NCI-H748 (cell line): ENCODE results near the gene KCNC3.

Experiments
- DNase-seq: peaks from one replicate; lab custom pipeline; 2025; ENCODE audit not compliant: unreplicated experiment; lab: John Stamatoyannopoulos, UW

The KCNC3 gene

GRCh38 chr19:50312967-50313811 lies 16.0 kb downstream of the KCNC3 start:
- no peak for DNase-seq

GRCh38 chr19:50311723-50312635 lies 17.2 kb downstream of the KCNC3 start:
- peak; percentile 69 for DNase-seq

- no peak for DNase-seq
Measured at GRCh38 chr19:50310759-50311465, 18.3 kb downstream of the KCNC3 start.

GRCh38 chr19:50309396-50310125 lies 19.6 kb downstream of the KCNC3 start:
- DNase-seq: no peak

- DNase-seq: no peak
Measured at GRCh38 chr19:50308991-50309390, 20.2 kb downstream of the KCNC3 start.

GRCh38 chr19:50303558-50303957 lies 25.6 kb downstream of the KCNC3 start:
- no peak for DNase-seq

- no peak for DNase-seq
Measured at GRCh38 chr19:50301607-50301971, 27.6 kb downstream of the KCNC3 start.

- DNase-seq: no peak
Measured at GRCh38 chr19:50300814-50301606, 28.2 kb downstream of the KCNC3 start.

GRCh38 chr19:50300051-50300450 lies 29.1 kb downstream of the KCNC3 start:
- DNase-seq: no peak

GRCh38 chr19:50293263-50294004 lies 35.7 kb downstream of the KCNC3 start:
- DNase-seq: no peak

GRCh38 chr19:50292216-50292827 lies 36.9 kb downstream of the KCNC3 start:
- no peak for DNase-seq

- no peak for DNase-seq
Measured at GRCh38 chr19:50290775-50291174, 38.4 kb downstream of the KCNC3 start.

- no peak for DNase-seq
Measured at GRCh38 chr19:50290011-50290410, 39.2 kb downstream of the KCNC3 start.

- DNase-seq: no peak
Measured at GRCh38 chr19:50288954-50289353, 40.2 kb downstream of the KCNC3 start.

GRCh38 chr19:50287331-50287730 lies 41.8 kb downstream of the KCNC3 start:
- DNase-seq: no peak

- DNase-seq: no peak
Measured at GRCh38 chr19:50286443-50286842, 42.7 kb downstream of the KCNC3 start.

- DNase-seq: no peak
Measured at GRCh38 chr19:50285833-50286232, 43.3 kb downstream of the KCNC3 start.

GRCh38 chr19:50281491-50281890 lies 47.7 kb downstream of the KCNC3 start:
- no peak for DNase-seq

GRCh38 chr19:50280983-50281382 lies 48.2 kb downstream of the KCNC3 start:
- DNase-seq: no peak
